ENCODE results near the gene VSX1. TPM values are rescaled to one million over a fixed set of nuclear protein-coding genes. Genes with fewer than 3 reads are reported as not detected.

VSX1 gene
- total RNA-seq, 1 experiment from 2014 or later: not detected

- no peaks in the 10 kb centered on the region for H3K27me3 ChIP-seq (replicated peaks)
- no peaks in the 10 kb centered on the region for H3K36me3 ChIP-seq
- H3K27ac ChIP-seq: no peak overlapping the region
- no peak overlapping the region for H3K4me3 ChIP-seq
- peak in 1 of 2 experiments; percentile 12 for DNase-seq (ENCODE audit: low read depth in 1 of 2, low spot score in 2 of 2)
- peaks cover 18% of the 10 kb centered on the region for H3K4me1 ChIP-seq (replicated peaks)
- H3K9me3 ChIP-seq (replicated peaks): no peaks in the 10 kb centered on the region
Measured at GRCh38 chr20:25039697-25040437, 42.1 kb downstream of the VSX1 start.

DNA sequence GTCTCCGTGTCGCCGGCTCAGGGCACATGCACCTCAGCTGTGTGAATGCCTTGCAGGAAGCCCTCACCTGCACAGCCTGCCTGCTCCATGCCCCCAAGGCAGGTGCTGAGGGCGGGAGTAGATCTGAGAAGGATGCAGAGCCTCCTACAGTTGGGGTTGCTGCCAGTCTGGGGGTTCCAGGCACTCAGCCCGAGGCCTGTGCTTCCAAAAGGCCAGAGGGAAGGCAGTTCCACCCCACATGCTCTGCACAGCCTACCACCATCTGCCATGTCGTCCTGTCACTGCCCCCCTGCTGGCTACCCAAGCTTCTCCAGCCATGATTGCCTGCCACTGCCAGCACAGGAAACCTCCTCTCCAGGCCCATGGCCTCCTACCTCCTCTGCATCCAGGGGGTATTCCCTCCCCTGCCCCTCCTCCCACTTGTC lies 43.3 kb downstream of the VSX1 start:
- H3K9me3 ChIP-seq (replicated peaks): no peaks in the 10 kb centered on the region
- H3K27ac ChIP-seq: no peak overlapping the region
- DNase-seq (ENCODE audit: low read depth in 1 of 2, low spot score in 2 of 2): no peak
- no peak overlapping the region for H3K4me3 ChIP-seq
- peaks cover 18% of the 10 kb centered on the region for H3K4me1 ChIP-seq (replicated peaks)
- no peaks in the 10 kb centered on the region for H3K27me3 ChIP-seq (replicated peaks)
- H3K36me3 ChIP-seq: no peaks in the 10 kb centered on the region

DNA sequence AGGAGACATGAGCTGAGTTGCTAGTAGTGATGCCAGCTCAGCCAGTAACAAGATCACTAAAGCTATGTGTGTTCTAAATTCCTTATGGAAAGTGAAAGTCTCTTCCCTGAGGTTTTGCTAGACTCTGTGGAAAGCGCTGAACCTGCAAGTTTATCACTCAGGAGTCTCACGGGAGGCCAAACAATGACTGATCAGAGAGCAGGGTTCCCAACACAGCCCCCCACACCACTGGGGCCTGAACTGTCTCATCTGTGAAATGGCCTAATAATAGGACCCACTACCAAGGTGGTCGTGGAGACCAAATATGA lies 43.9 kb downstream of the VSX1 start:
- Histone ChIP-seq H3K4me3 (no peak overlapping the region), H3K27me3 (replicated peaks) (no peaks in the 10 kb centered on the region), H3K4me1 (replicated peaks) (peaks cover 18% of the 10 kb centered on the region), H3K36me3 (no peaks in the 10 kb centered on the region), H3K27ac (no peak overlapping the region), H3K9me3 (replicated peaks) (no peaks in the 10 kb centered on the region)
- no peak for DNase-seq (ENCODE audit: low read depth in 1 of 2, low spot score in 2 of 2)

DNA sequence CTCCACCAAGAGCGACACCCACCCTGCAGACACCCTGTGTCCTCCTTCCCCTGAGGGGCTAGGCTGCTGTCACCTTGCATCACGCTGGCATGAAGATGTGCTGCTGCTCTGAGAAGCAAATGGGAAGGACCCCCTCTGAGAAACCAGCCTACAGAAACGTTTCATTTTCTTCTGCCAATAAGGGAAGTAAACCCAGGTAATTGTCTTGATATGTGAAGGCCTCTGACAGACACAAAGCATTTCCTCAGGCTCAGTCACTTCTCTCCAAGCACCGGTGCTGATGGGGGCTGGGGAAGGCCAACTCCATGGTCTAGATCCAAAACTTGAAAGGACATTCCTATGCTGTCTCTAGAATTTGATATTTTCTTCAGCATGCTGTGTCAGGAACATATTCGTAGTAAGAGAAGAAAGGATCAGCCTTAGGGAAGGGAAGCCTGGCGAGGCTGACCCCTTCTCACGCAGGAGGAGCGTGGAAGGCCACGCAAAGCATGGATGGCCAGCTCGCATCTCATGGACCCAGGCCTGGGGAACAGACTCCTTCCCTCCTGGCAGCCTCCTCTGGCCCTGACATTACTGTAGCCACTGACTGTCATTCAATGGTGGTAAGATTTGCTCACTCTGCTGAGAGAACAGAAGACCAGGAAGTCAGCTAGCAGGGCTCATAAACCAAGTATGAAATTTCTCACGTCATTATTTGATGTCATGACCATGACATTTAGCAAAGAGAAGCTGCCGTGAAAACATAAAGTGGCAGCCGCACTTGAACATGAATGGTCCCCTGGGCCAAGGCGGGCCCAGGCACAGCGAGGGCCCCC lies 44.4 kb downstream of the VSX1 start:
- no peak for DNase-seq (ENCODE audit: low read depth in 1 of 2, low spot score in 2 of 2)
- H3K9me3 ChIP-seq (replicated peaks): no peaks in the 10 kb centered on the region
- H3K4me3 ChIP-seq: no peak overlapping the region

GRCh38 chr20:25036331-25036936 lies 45.5 kb downstream of the VSX1 start:
- Histone ChIP-seq H3K9me3 (replicated peaks) (no peaks in the 10 kb centered on the region), H3K27ac (no peak overlapping the region), H3K27me3 (replicated peaks) (no peaks in the 10 kb centered on the region)

More for the DNA sequence above, 44.4 kb downstream of the VSX1 start:
- Histone ChIP-seq H3K4me1 (replicated peaks) (peaks cover 18% of the 10 kb centered on the region), H3K27me3 (replicated peaks) (no peaks in the 10 kb centered on the region), H3K27ac (no peak overlapping the region), H3K36me3 (no peaks in the 10 kb centered on the region)

DNA sequence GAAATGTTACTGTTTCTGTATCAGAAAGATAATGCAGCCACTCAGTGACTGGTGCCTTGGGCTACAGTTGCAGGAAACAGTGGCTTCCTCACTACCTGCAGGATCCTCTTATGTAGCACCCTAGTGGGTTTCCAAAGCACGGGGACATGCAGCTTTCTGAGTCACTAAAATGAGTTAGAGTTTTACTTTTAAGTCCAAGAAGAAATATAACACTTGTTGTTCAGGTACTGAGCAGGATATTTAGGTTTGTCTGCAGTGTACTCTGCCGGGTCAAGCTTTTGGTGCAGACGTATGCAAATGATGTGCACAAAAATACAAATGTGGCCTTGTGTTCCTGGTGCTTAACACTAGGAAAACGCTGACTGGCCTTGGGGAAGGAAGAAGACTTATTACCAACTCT lies 46.0 kb downstream of the VSX1 start:
- Histone ChIP-seq H3K4me3 (no peak overlapping the region), H3K4me1 (replicated peaks) (peaks cover 18% of the 10 kb centered on the region), H3K27me3 (replicated peaks) (no peaks in the 10 kb centered on the region), H3K36me3 (no peaks in the 10 kb centered on the region), H3K9me3 (replicated peaks) (no peaks in the 10 kb centered on the region), H3K27ac (no peak overlapping the region)
- no peak for DNase-seq (ENCODE audit: low read depth in 1 of 2, low spot score in 2 of 2)

More at GRCh38 chr20:25036331-25036936, 45.5 kb downstream of the VSX1 start:
- Histone ChIP-seq H3K4me1 (replicated peaks) (peaks cover 18% of the 10 kb centered on the region), H3K4me3 (no peak overlapping the region), H3K36me3 (no peaks in the 10 kb centered on the region)
- no peak for DNase-seq (ENCODE audit: low read depth in 1 of 2, low spot score in 2 of 2)

GRCh38 chr20:25033924-25034300 lies 48.0 kb downstream of the VSX1 start:
- Histone ChIP-seq H3K4me1 (replicated peaks) (peaks cover 8% of the 10 kb centered on the region), H3K4me3 (no peak overlapping the region), H3K27me3 (replicated peaks) (no peaks in the 10 kb centered on the region), H3K9me3 (replicated peaks) (no peaks in the 10 kb centered on the region), H3K36me3 (no peaks in the 10 kb centered on the region), H3K27ac (no peak overlapping the region)
- DNase-seq (ENCODE audit: low read depth in 1 of 2, low spot score in 2 of 2): no peak

- no peaks in the 10 kb centered on the region for H3K36me3 ChIP-seq
- H3K4me1 ChIP-seq (replicated peaks): peaks cover 8% of the 10 kb centered on the region
- no peak for DNase-seq (ENCODE audit: low read depth in 1 of 2, low spot score in 2 of 2)
- no peak overlapping the region for H3K27ac ChIP-seq
- no peak overlapping the region for H3K4me3 ChIP-seq
- no peaks in the 10 kb centered on the region for H3K27me3 ChIP-seq (replicated peaks)
- H3K9me3 ChIP-seq (replicated peaks): no peaks in the 10 kb centered on the region
Measured at GRCh38 chr20:25033265-25033923, 48.5 kb downstream of the VSX1 start.

GRCh38 chr20:25032478-25033264 lies 49.3 kb downstream of the VSX1 start:
- peaks cover 1% of the 10 kb centered on the region for H3K4me1 ChIP-seq (replicated peaks)
- H3K4me3 ChIP-seq: no peak overlapping the region
- H3K27ac ChIP-seq: no peak overlapping the region
- no peaks in the 10 kb centered on the region for H3K27me3 ChIP-seq (replicated peaks)
- no peaks in the 10 kb centered on the region for H3K36me3 ChIP-seq
- no peak for DNase-seq (ENCODE audit: low read depth in 1 of 2, low spot score in 2 of 2)
- H3K9me3 ChIP-seq (replicated peaks): no peaks in the 10 kb centered on the region

- no peak for DNase-seq (ENCODE audit: low read depth in 1 of 2, low spot score in 2 of 2)
- Histone ChIP-seq H3K4me1 (replicated peaks) (no peaks in the 10 kb centered on the region), H3K36me3 (no peaks in the 10 kb centered on the region)
Measured at GRCh38 chr20:25032065-25032477, 49.9 kb downstream of the VSX1 start.

DNA sequence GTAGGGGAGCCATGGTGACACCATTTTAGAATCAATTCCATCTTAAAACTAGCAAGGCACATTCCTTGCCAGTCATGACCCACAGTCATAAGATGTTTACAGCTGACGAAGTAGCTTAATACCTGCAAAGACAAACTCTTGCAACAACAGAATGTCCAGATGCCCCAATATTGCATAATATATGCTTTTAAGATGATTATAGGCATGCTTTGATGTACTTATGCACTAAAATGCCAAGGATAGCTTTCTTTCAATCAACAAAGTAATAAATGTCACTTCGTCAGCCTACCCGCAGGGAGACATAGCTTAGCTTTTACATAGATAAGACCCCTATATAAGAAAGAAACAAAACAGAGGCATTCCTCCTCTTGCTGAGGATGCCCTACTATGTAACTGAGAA lies 50.7 kb downstream of the VSX1 start:
- H3K4me1 ChIP-seq (replicated peaks): no peaks in the 10 kb centered on the region
- H3K27ac ChIP-seq: no peak overlapping the region
- H3K4me3 ChIP-seq: no peak overlapping the region
- H3K9me3 ChIP-seq (replicated peaks): no peaks in the 10 kb centered on the region
- H3K36me3 ChIP-seq: no peaks in the 10 kb centered on the region
- no peaks in the 10 kb centered on the region for H3K27me3 ChIP-seq (replicated peaks)
- no peak for DNase-seq (ENCODE audit: low read depth in 1 of 2, low spot score in 2 of 2)

More at GRCh38 chr20:25032065-25032477, 49.9 kb downstream of the VSX1 start:
- no peaks in the 10 kb centered on the region for H3K9me3 ChIP-seq (replicated peaks)
- no peak overlapping the region for H3K27ac ChIP-seq
- H3K27me3 ChIP-seq (replicated peaks): no peaks in the 10 kb centered on the region
- H3K4me3 ChIP-seq: no peak overlapping the region

DNA sequence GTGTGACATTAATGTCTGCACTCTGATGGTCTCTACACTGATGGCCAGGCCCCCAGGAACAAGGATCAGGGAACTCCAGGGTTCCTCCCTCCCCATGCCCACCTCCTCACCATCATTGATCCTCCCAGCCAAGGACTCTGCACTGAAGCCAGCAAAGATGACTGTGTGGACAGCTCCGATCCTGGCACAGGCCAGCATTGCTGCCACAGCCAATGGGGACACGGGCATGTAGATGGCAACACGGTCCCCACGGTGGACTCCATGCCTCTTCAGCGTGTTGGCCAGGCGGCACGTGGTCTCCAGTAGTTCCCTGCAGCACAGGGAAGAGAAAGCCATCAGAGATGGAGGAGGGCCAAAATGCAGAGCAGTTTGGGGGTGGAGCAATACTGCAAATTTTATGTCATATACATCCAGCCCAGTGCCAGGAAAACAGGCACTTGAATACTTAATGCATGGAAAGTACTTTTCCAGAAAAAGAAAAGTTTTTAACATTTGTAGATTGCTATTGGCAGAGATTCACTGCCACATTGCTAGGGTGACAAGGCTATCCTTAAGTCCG lies 51.2 kb downstream of the VSX1 start:
- no peaks in the 10 kb centered on the region for H3K36me3 ChIP-seq
- no peak for DNase-seq (ENCODE audit: low read depth in 1 of 2, low spot score in 2 of 2)
- H3K27me3 ChIP-seq (replicated peaks): no peaks in the 10 kb centered on the region
- H3K9me3 ChIP-seq (replicated peaks): no peaks in the 10 kb centered on the region
- H3K27ac ChIP-seq: no peak overlapping the region
- H3K4me1 ChIP-seq (replicated peaks): no peaks in the 10 kb centered on the region
- H3K4me3 ChIP-seq: no peak overlapping the region
